B cell (primary cell): ENCODE data around the gene PHPT1.
"Not testable (repeated sequence)": the region's sequence is repeated elsewhere in the genome, so short reads cannot be mapped to it uniquely, and the experiment has no call there.

Source experiments
- CTCF ChIP-seq: fragments of 200-600 bp; IDR thresholded peaks from one replicate; pipeline ENCODE4 v1.8.0; 2022; ENCODE audit warnings: antibody characterized with exemption, mild to moderate bottlenecking
- EZH2 ChIP-seq: IDR thresholded peaks from 2 replicates; pipeline ENCODE4 v1.6.1; 2012; ENCODE audit warnings: borderline replicate concordance, low read depth, mild to moderate bottlenecking, moderate library complexity, low read length; ENCODE audit not compliant: insufficient read depth, poor library complexity, severe bottlenecking

GRCh38 chr9:136843801-136844740 is 5.1 kb upstream of the PHPT1 start:
- TF ChIP-seq CTCF = peak; percentile 74
- not testable (repeated sequence) for TF ChIP-seq EZH2
